Astrocyte of the cerebellum (primary cell): ENCODE results near the gene MGST2.

ENCODE experiments used
- DNase-seq: peaks from one replicate; pipeline ENCODE4 v3.0.0-alpha.2; 2011; ENCODE audit warnings: low read depth
- H3K4me3 ChIP-seq: 2 replicates; pipeline ENCODE4 v1.5.1; 2011; ENCODE audit warnings: mild to moderate bottlenecking, low read depth, low read length, moderate library complexity
- CTCF ChIP-seq: IDR thresholded peaks from 2 replicates; pipeline ENCODE4 v1.5.1; 2012; ENCODE audit warnings: low read length, low read depth, moderate library complexity, mild to moderate bottlenecking; ENCODE audit errors: missing control alignments
- in situ Hi-C: cut with HindIII; loops from 2 replicates; pipeline ENCODE4 v1.10.0; 2017; ENCODE audit warnings: low sequenced_read_pairs

MGST2 gene

GRCh38 chr4:139734201-139734874 lies 68.7 kb downstream of the MGST2 start:
- no peak for DNase-seq
- peak overlapping the region; percentile 43 for H3K4me3 ChIP-seq
- in situ Hi-C loops, result no loop called here
- no peak for TF ChIP-seq CTCF

GRCh38 chr4:139734875-139735380 lies 69.3 kb downstream of the MGST2 start:
- in situ Hi-C loops, result no loop called here

GRCh38 chr4:139735381-139736273 lies 70.0 kb downstream of the MGST2 start:
- no peak for DNase-seq
- no peak for TF ChIP-seq CTCF
- H3K4me3 ChIP-seq, result peak overlapping the region; percentile 43
- in situ Hi-C loops, result no loop called here

More at GRCh38 chr4:139734875-139735380, 69.3 kb downstream of the MGST2 start:
- peak overlapping the region; percentile 43 for H3K4me3 ChIP-seq
- peak; percentile 41 for DNase-seq
- peak; percentile 72 for TF ChIP-seq CTCF

GRCh38 chr4:139736274-139736660 lies 70.6 kb downstream of the MGST2 start:
- TF ChIP-seq CTCF, result no peak
- no peak overlapping the region for H3K4me3 ChIP-seq
- DNase-seq, result no peak
- in situ Hi-C loops, result no loop called here

- no peak for TF ChIP-seq CTCF
- no peak for DNase-seq
- in situ Hi-C loops, result no loop called here
- no peak overlapping the region for H3K4me3 ChIP-seq
These were observed 71.0 kb downstream of the MGST2 start for GRCh38 chr4:139736661-139737060.

GRCh38 chr4:139738846-139739613 lies 73.4 kb downstream of the MGST2 start:
- TF ChIP-seq CTCF, result no peak
- in situ Hi-C loops, result no loop called here
- DNase-seq, result no peak
- H3K4me3 ChIP-seq, result no peak overlapping the region
